Measurements from ENCODE around the gene SBK3.

GRCh38 chr19:55495646-55496349 lies 49.5 kb downstream of the SBK3 start:
- TF ChIP-seq CTCF (IDR thresholded peaks at IDR 0.05) (no peak), POLR2A (IDR thresholded peaks at IDR 0.05) (no peak), POLR2AphosphoS5 (IDR thresholded peaks at IDR 0.05) (no peak)

Measured in prostate gland (tissue), 2 donors.